HepG2 (cell line): ENCODE measurements around the gene ACBD6. TPM values are rescaled to one million over a fixed set of nuclear protein-coding genes. Genes with fewer than 3 reads are reported as not detected.

Experiments used
- ATAC-seq: fragments of 200-7000 bp; cut with Tn5 transposase; 3 replicates; pipeline ENCODE4 v1.9.1; 2020; ENCODE audit warnings: mild to moderate bottlenecking, moderate library complexity
- BruUV-seq: library from RNA; stranded (reverse); fragments of 400-500 nt; replicated peaks from 2 replicates; lab custom pipeline; 2021; lab: Mats Ljungman, UMichigan
- CTCF ChIA-PET: fragments of 300-600 bp; formaldehyde crosslinking; extraction: SDS; loops from one replicate; lab custom pipeline; 2021; ENCODE audit warnings: low total read pairs, inconsistent platforms, low intra/inter-chr PET ratio; lab: Yijun Ruan, JAX
- POLR2A ChIA-PET: fragments of 350-600 bp; sonication (Branson Sonifier 250); formaldehyde crosslinking; loops from one replicate; lab custom pipeline; 2020; ENCODE audit warnings: antibody characterized with exemption, inconsistent platforms; lab: Yijun Ruan, JAX
- DNase-seq: peaks from one replicate; pipeline ENCODE4 v3.0.0-alpha.2; 2015; ENCODE audit warnings: low spot score
- FAIRE-seq: peaks from 3 replicates; lab custom pipeline; 2011; peaks lifted over from hg19 to GRCh38; lab: Jason Lieb, UNC
- H2AFZ ChIP-seq: one replicate; pipeline ENCODE4 v1.6.1; 2011; ENCODE audit warnings: low read length, inconsistent platforms
- H3K27ac ChIP-seq: fragments of 300-600 bp; 3 replicates; pipeline ENCODE4 v1.8.0; 2011; ENCODE audit warnings: mixed run types, mild to moderate bottlenecking, mixed read lengths, low read length, inconsistent platforms; ENCODE audit not compliant: insufficient read depth; ENCODE audit errors: extremely low read length
- H3K27me3 ChIP-seq, 2 experiments: fragments of 200-600 bp in 1 of 2; 2 replicates in 1 of 2; 3 replicates in 1 of 2; pipeline versions ENCODE4 v1.6.0 to v1.8.0; 2011; ENCODE audit warnings: low read length in 2 of 2, mild to moderate bottlenecking in 2 of 2, moderate library complexity in 2 of 2, inconsistent platforms in 1 of 2; ENCODE audit not compliant: insufficient read depth in 2 of 2, control insufficient read depth in 1 of 2
- H3K36me3 ChIP-seq, 2 experiments: fragments of 200-600 bp in 1 of 2; replicated peaks in 1 of 2; 2 replicates in 1 of 2; 3 replicates in 1 of 2; pipeline versions ENCODE4 v1.5.1 to v1.8.0; 2011; ENCODE audit warnings: low read length in 2 of 2, inconsistent platforms in 1 of 2; ENCODE audit not compliant: insufficient read depth in 2 of 2, control insufficient read depth in 1 of 2
- H3K4me1 ChIP-seq: 2 replicates; pipeline ENCODE4 v1.5.1; 2012; ENCODE audit warnings: low read length, inconsistent platforms; ENCODE audit not compliant: insufficient read depth
- H3K4me2 ChIP-seq: 2 replicates; pipeline ENCODE4 v1.6.0; 2011; ENCODE audit warnings: low read depth, low read length, inconsistent platforms
- H3K4me3 ChIP-seq, 3 experiments: fragments of 200-600 bp in 1 of 3; sonication (generic), shearing (Covaris generic) in 1 of 3; replicated peaks in 1 of 3; 2 replicates each; pipeline ENCODE4 v1.5.1; 2011 to 2016; ENCODE audit warnings: low read length in 3 of 3, inconsistent platforms in 2 of 3, low read depth in 2 of 3, mild to moderate bottlenecking in 2 of 3, control low read depth in 1 of 3, mixed read lengths in 1 of 3; ENCODE audit not compliant: insufficient read depth in 1 of 3
- H3K79me2 ChIP-seq: one replicate; pipeline ENCODE4 v1.6.1; 2011; ENCODE audit warnings: low read length, inconsistent platforms; ENCODE audit not compliant: insufficient read depth
- H3K9ac ChIP-seq: 2 replicates; pipeline ENCODE4 v1.6.0; 2011; ENCODE audit warnings: mild to moderate bottlenecking, low read depth, low read length, inconsistent platforms; ENCODE audit not compliant: insufficient read depth
- H3K9me3 ChIP-seq: 2 replicates; pipeline ENCODE4 v1.5.1; 2012; ENCODE audit warnings: mild to moderate bottlenecking, low read length
- H4K20me1 ChIP-seq: 2 replicates; pipeline ENCODE4 v1.6.0; 2011; ENCODE audit warnings: inconsistent platforms, mild to moderate bottlenecking, low read length, moderate library complexity; ENCODE audit not compliant: insufficient read depth
- ARNT2 ChIP-seq: sonication (generic); formaldehyde crosslinking; IDR thresholded peaks from 2 replicates; pipeline ENCODE4 v1.8.0; 2022; ENCODE audit warnings: mild to moderate bottlenecking, low read depth, missing genetic modification reagents, moderate library complexity
- FOXP1 ChIP-seq, 2 experiments: fragments of 450-650 bp in 1 of 2; IDR thresholded peaks; 2 replicates each; pipeline ENCODE4 v1.6.1; 2017 to 2018; ENCODE audit warnings: antibody characterized with exemption in 1 of 2
- RBFOX2 ChIP-seq: fragments of 200-400 bp; formaldehyde crosslinking; IDR thresholded peaks from 2 replicates; pipeline ENCODE4 v1.6.1; 2017; ENCODE audit warnings: low read depth, mild to moderate bottlenecking, low read length
- SIX4 ChIP-seq: sonication (generic); formaldehyde crosslinking; IDR thresholded peaks from 2 replicates; pipeline ENCODE4 v1.4.0; 2020; ENCODE audit warnings: missing genetic modification reagents
- ZNF556 ChIP-seq: sonication (generic); formaldehyde crosslinking; IDR thresholded peaks from 2 replicates; pipeline ENCODE4 v1.4.0; 2020; ENCODE audit warnings: mild to moderate bottlenecking, missing genetic modification reagents, borderline replicate concordance
- WGBS: methylation state at CpG from one replicate; pipeline ENCODE4 v1.1.6; 2017; ENCODE audit warnings: low lambda C conversion rate; 5-methylcytosine and 5-hydroxymethylcytosine counted together
- in situ Hi-C: cut with HindIII; loops from 2 replicates; pipeline ENCODE4 v1.10.0; 2017; ENCODE audit warnings: low pct_unique_long_range_greater_than_20kb; ENCODE audit not compliant: extremely low pct_ligation_motif_present
- intact Hi-C: fragments of 100-400 bp; cut with micrococcal nuclease; formaldehyde crosslinking; loops from one replicate; pipeline ENCODE4 v1.10.0; 2022; ENCODE audit not compliant: unreplicated experiment
- polyA plus RNA-seq, 8 experiments: library from polyadenylated mRNA; depleted of rRNA in 3 of 8; stranded (reverse) in 7 of 8; unstranded in 1 of 8; fragments of >200 nt; fragmentation: Illumina TruSeq in 4 of 8; extraction: Trizol in 4 of 8; gene quantifications; 2 replicates each; pipeline versions ENCODE4 v1.2.1 to v1.2.3, GENCODE V29; 2011 to 2016; ENCODE audit warnings: low read depth in 4 of 8, missing spikeins in 1 of 8, mixed read lengths in 1 of 8; ENCODE audit not compliant: insufficient read depth in 1 of 8
- total RNA-seq, 5 experiments: library from RNA; depleted of rRNA; stranded (reverse); fragments of >200 nt; fragmentation: Illumina TruSeq; extraction: Trizol; gene quantifications; 2 replicates each; pipeline ENCODE4 v1.2.3, GENCODE V29; 2016; ENCODE audit warnings: low read depth in 1 of 5
- TF ChIP-seq, protein P1 (sequence below): sonication (generic); formaldehyde crosslinking; IDR thresholded peaks from 2 replicates; pipeline ENCODE4 v1.9.0; 2021; ENCODE audit warnings: missing genetic modification reagents, borderline replicate concordance

ACBD6 gene
- total and polyA plus RNA-seq, 2 of the 13 experiments (the other 11 are each of a cell fraction or from before 2014, with no cell fraction given) = 33.5 to 47.2 TPM

DNA sequence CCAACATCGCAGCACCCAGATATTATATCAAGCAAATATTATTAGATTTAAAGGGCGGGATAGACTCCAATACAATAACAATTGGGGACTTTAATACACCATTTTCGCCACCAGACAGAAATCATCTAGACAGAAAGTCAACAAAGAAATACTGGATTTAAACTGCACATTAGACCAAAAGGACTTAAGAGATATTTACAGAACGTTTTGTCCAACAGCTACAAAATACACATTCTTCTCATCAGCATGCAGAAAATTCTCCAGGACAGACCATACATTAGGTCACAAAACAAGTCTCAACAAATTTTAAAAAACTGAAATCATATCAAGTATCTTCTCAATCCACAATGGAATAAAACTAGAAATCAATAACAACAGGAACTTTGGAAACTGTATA is 121.2 kb downstream of the ACBD6 start:
- Histone ChIP-seq H2AFZ (no peak overlapping the region), H3K9me3 (peaks cover 38% of the 10 kb centered on the region), H3K27ac (no peak overlapping the region), H3K9ac (no peak overlapping the region), H4K20me1 (no peaks in the 10 kb centered on the region), H3K27me3 (no peaks in the 10 kb centered on the region), H3K36me3 (no peaks in the 10 kb centered on the region; a peak in 1 of 5 replicates), H3K4me2 (no peak overlapping the region), H3K4me3 (no peak overlapping the region), H3K4me1 (no peaks in the 10 kb centered on the region), H3K79me2 (peaks cover 7% of the 10 kb centered on the region)
- in situ Hi-C loops (no loop called here), intact Hi-C loops (no loop called here)
- WGBS = 88% methylated on average over 4 of the region's 4 CpGs
- ChIA-PET CTCF (no interaction called here), POLR2A (no interaction called here)
- DNase-seq = no peak
- no TSS peak for BruUV-seq
- no peak for FAIRE-seq
- ATAC-seq = no peak
- TF ChIP-seq ZNF556 (CRISPR knock-in tag) = no peak
- TF ChIP-seq ARNT2 (CRISPR knock-in tag) = no peak
- TF ChIP-seq RBFOX2 = no peak
- TF ChIP-seq FOXP1 (IDR thresholded peaks at IDR 0.05) = no peak
- no peak for TF ChIP-seq FOXP1 (CRISPR knock-in tag; IDR thresholded peaks at IDR 0.05)
- TF ChIP-seq, protein P1, sequence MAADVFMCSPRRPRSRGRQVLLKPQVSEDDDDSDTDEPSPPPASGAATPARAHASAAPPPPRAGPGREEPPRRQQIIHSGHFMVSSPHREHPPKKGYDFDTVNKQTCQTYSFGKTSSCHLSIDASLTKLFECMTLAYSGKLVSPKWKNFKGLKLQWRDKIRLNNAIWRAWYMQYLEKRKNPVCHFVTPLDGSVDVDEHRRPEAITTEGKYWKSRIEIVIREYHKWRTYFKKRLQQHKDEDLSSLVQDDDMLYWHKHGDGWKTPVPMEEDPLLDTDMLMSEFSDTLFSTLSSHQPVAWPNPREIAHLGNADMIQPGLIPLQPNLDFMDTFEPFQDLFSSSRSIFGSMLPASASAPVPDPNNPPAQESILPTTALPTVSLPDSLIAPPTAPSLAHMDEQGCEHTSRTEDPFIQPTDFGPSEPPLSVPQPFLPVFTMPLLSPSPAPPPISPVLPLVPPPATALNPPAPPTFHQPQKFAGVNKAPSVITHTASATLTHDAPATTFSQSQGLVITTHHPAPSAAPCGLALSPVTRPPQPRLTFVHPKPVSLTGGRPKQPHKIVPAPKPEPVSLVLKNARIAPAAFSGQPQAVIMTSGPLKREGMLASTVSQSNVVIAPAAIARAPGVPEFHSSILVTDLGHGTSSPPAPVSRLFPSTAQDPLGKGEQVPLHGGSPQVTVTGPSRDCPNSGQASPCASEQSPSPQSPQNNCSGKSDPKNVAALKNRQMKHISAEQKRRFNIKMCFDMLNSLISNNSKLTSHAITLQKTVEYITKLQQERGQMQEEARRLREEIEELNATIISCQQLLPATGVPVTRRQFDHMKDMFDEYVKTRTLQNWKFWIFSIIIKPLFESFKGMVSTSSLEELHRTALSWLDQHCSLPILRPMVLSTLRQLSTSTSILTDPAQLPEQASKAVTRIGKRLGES (CRISPR knock-in tag) = no peak
- TF ChIP-seq SIX4 (CRISPR knock-in tag) = no peak
